Mononuclear cell (primary cell): Measurements from ENCODE around the gene PGBD5. TPM values are rescaled to one million over a fixed set of nuclear protein-coding genes. Genes with fewer than 3 reads are reported as not detected.

Source experiments
- H3K27me3 ChIP-seq: 2 replicates; pipeline ENCODE4 v1.6.0; 2011; ENCODE audit warnings: low read length, control low read depth; ENCODE audit not compliant: insufficient read depth
- H3K4me1 ChIP-seq: 2 replicates; pipeline ENCODE4 v1.5.1; 2011; ENCODE audit warnings: mild to moderate bottlenecking, low read length, control low read depth; ENCODE audit not compliant: insufficient read depth
- H3K4me3 ChIP-seq: 2 replicates; pipeline ENCODE4 v1.5.1; 2011; ENCODE audit warnings: mild to moderate bottlenecking, low read length, moderate library complexity
- H3K9me3 ChIP-seq: 2 replicates; pipeline ENCODE4 v1.5.1; 2011; ENCODE audit warnings: low read depth, mild to moderate bottlenecking, control low read depth, low read length
- total RNA-seq: library from RNA; depleted of rRNA; stranded (reverse); fragments of >200 nt; gene quantifications from one replicate; pipeline ENCODE4 v1.2.3, GENCODE V29; 2012

PGBD5 gene
- total RNA-seq, 1 donor = under 0.01 TPM

DNA sequence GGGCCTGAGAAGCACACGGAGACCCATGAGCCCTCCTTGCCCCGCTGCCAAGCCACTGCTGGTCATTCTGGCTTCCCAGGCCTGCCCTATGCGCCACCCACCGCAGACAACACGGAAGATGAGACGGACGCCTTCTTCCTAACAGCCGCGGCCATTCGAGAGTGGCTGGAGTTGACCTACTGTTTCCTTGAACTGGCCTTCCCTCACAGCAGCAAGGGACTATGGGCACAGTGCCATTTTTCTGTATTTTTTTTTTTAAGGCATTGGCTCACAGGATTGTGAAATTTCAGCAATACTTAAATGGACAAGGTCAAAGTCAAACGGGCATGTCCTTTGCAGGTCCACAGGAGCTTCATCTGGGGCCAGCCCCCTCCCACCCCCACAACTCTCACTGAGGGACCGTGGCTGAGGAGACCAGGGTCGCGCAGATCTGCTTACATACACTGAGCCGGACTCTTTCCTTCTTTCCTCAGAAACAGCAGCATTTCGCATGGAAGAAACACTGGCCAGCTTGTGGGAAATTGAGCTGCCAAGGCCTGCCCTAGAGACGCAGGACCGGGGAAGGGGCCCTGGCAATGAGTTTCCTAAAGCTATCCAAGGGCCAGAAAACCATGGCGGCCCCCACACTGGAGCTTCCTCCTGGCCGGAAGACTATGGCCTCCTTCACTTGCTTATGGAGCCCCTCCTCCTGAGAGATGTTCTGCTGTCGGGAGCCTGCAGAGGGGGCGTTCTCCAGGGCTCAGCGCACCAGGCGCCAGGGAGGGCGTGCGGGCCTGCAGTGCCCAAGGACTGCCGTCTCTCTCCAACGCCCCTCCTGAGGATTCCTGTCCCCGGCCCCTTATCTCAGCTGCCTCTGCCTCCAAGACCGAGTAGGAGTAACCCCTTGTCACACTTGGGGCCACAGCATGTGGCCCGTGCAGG is 98.9 kb downstream of the PGBD5 start:
- no peaks in the 10 kb centered on the region for H3K27me3 ChIP-seq
- no peak overlapping the region for H3K4me3 ChIP-seq
- no peaks in the 10 kb centered on the region for H3K4me1 ChIP-seq
- H3K9me3 ChIP-seq = no peaks in the 10 kb centered on the region

DNA sequence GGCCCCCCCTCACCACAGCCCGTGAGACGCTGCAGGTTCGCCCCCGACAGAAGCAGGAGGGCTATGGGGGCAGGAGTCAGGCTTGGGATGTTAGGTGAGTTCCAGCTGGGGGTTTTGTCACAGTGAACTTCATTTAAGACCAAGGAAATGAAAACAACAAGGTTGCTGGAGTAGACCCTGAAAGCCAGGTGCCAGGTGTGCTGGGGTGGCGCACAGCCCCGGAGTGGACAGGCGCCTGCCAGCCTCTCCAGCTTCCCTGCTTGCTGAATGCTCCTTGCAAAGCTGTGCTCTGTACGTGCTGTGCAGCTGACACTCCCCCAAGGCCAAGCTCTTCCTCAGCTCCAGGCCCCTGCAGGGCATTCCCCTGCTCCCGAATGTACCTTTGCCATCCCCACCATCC is 102.4 kb downstream of the PGBD5 start:
- H3K9me3 ChIP-seq = no peaks in the 10 kb centered on the region
- no peaks in the 10 kb centered on the region for H3K4me1 ChIP-seq
- no peaks in the 10 kb centered on the region for H3K27me3 ChIP-seq
- no peak overlapping the region for H3K4me3 ChIP-seq

DNA sequence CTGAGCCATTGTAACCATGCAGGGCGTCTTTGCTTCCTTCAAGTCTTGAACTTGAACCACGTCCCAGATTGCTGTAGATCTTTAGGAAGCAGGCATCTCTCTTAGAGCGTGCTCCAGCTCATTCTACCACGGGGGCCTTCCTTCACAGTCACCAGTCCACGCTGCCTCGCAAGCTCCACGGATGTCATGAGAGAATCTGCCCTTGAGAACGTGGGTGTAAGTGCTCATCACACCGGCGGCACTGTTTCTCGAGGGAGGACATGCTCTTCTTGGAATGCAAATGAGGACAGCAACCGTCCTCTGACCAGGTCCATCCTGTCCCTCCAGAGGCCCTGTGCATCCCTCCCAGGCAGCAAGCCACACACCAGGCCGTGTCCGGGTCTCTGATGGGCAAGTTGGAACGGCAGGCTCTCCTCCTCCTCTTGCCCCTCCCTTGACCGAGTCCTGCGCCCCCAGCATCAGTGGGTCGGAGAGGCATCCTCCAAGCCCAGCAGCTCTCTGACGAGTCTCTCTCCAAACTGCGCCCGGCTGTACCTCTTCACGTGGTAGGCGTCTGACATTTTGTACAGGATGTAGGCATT is 103.1 kb downstream of the PGBD5 start:
- Histone ChIP-seq H3K4me3 (no peak overlapping the region), H3K4me1 (no peaks in the 10 kb centered on the region), H3K27me3 (no peaks in the 10 kb centered on the region), H3K9me3 (no peaks in the 10 kb centered on the region)

DNA sequence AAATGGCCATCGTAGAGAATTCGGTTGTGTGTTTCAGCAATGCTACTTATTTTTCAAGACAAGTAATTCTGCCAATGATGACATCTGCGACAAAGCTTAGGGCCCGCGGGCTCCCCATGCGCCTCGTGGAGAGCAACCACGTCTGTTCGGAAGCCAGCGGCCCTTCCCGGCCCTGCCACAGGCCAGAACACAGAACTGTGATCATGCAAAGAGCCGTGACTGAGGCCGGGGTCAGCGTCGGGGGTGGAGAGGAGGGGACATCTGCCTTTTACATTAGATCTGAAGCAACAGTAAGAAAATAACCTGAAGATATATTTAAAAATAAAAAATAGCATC is 103.7 kb downstream of the PGBD5 start:
- H3K4me1 ChIP-seq = no peaks in the 10 kb centered on the region
- H3K9me3 ChIP-seq = no peaks in the 10 kb centered on the region
- H3K27me3 ChIP-seq = no peaks in the 10 kb centered on the region
- no peak overlapping the region for H3K4me3 ChIP-seq

DNA sequence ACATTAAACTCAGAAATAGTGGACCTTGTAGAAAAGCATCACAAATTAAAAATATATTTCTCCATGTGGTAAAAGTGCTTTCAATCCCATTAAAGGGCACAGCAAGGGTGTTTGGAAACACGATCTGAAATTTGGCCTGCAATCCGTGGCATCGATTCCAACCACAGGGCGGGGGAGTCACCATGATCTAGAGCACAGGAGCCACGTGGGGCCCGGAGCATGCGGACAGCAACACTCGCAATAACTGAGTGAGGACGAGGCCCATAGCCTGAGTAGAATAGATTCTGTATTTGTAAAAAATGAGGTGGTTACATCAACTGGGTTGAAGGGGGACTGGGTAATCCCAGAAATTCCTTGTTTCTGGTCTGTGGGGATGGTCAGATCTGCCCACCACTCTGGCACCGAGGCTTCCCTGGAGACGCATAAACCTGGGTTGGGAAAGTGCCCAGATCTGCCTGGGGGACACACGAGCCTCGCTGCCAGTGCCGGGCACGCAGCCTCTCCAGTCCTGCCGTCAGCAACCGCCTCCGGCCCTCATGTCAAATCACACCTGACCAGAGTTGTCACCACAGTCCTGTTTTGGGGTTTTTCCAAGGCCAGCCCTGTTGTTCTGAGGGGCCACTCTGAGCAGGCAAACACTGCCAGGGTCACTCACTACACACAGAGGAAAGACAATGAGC is 104.3 kb downstream of the PGBD5 start:
- H3K4me1 ChIP-seq = no peaks in the 10 kb centered on the region
- no peaks in the 10 kb centered on the region for H3K9me3 ChIP-seq
- H3K27me3 ChIP-seq = no peaks in the 10 kb centered on the region
- no peak overlapping the region for H3K4me3 ChIP-seq

DNA sequence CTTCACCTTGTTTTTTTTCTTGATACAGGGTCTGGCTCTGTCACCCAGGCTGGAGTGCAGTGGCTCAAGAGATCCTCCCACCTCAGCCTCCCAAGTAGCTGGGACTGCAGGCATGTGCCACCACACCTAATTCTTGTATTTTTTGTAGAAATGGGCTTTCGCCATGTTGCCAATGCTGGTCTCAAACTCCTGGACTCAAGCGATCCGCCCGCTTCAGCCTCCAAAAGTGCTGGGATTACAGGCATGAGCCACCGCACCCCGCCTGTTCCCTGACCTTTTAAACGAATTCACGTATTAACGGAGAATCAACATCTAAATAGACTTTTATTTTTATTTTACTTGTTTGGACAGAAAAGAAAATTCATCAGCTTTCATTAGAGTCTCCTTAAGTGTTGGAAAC is 104.8 kb downstream of the PGBD5 start:
- Histone ChIP-seq H3K9me3 (no peaks in the 10 kb centered on the region), H3K4me1 (no peaks in the 10 kb centered on the region), H3K27me3 (no peaks in the 10 kb centered on the region), H3K4me3 (no peak overlapping the region)

DNA sequence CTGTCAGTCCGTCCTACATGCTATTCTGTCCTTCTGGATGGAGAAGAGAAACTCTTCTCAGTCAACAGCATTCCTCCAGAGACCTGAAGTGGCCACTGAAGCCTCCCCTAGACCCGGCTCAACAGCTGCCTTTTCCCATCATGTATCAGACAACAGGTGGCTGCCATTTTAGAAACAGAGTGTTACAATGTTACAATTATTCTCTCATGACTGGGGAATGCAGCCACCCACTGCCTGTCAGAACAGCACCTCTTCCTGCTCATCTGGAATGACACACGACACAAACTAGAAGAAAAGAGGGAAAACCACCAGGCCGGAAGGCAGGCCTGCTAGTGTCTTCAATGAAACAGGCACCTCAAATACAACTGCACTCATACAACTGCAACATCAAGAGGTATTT is 105.3 kb downstream of the PGBD5 start:
- Histone ChIP-seq H3K4me3 (no peak overlapping the region), H3K4me1 (no peaks in the 10 kb centered on the region), H3K9me3 (no peaks in the 10 kb centered on the region), H3K27me3 (no peaks in the 10 kb centered on the region)

DNA sequence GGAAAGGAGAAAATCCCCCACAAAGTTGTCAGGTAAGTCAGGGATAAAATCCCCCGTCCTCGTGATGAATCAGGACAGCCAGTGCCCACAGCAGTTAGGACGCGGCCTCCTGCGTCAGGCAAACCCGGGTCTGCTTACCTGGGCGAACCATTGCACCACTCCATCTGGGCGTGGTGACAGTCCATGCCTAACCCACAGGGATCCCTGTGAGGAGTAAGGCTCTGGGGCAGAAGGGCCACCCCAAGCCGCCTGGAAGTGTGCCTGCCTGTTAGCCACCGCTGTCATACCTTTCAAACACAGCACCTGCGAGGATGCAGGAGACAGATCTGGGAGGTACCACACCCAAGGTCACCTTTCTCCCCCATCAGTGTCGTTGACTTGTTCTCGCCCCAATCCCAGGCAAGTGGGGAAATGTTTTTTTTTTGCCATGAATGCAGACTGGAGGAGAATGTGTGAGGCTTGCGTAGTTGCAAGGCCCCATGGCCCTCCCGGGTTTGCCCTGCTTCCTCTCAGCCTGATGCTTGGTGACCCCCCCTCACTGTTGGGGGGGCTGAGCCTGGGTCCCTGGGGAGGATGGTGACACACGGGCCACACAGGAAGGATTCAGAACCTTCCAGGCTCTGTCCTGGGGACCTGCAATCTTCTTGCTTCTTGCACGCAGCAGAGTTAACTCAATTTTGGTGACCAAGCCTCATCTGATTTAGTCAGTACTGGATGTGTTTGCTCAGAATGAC is 107.0 kb downstream of the PGBD5 start:
- H3K4me1 ChIP-seq = no peaks in the 10 kb centered on the region
- H3K9me3 ChIP-seq = no peaks in the 10 kb centered on the region
- no peak overlapping the region for H3K4me3 ChIP-seq
- H3K27me3 ChIP-seq = no peaks in the 10 kb centered on the region

DNA sequence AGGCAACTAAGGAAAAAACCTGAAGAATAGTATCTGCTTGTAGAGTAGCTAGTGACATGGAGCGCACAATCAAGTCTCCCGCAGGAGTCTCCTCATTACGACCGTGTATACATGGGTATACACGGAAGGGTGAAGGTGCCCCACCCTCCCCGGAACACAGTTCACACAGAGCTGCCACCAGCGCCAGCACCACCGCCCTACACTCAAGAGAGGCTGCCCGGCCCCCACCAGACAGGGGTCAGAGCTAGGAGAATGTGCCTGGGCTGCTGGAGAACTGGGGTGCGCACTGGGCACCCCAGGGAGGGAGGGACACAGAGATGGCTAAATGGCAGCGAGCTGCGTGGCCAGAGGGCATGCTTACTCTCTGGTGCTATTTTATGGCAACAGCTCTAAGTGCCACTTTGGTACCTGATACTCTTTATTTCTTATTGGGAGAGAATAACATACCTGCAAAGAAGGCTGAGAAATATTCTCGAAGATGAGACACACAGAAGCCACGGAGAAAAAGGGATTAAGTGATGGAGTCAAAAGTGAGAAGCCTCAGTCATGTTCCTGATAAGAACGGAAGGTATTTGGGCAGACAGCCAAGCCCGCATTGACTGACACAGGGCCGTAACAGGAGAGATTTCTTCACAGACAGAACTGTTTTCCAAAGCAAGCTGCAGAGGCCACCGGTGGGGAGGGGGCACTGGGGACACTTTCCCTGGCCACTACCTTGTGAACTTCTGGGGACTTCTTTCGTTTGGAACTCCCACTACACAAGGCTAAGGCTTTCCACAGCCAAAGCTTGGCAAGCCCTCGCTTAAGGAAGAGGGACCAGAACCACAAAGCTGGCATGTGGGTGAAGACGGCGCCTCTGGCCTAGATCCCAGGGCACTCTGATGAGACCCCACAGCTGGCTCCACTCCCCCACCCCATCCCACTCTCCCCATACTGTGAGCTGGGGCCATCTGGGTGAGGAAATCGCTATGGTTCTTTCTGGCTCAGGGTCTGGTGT is 108.0 kb downstream of the PGBD5 start:
- no peaks in the 10 kb centered on the region for H3K27me3 ChIP-seq
- no peaks in the 10 kb centered on the region for H3K9me3 ChIP-seq
- no peaks in the 10 kb centered on the region for H3K4me1 ChIP-seq
- no peak overlapping the region for H3K4me3 ChIP-seq

DNA sequence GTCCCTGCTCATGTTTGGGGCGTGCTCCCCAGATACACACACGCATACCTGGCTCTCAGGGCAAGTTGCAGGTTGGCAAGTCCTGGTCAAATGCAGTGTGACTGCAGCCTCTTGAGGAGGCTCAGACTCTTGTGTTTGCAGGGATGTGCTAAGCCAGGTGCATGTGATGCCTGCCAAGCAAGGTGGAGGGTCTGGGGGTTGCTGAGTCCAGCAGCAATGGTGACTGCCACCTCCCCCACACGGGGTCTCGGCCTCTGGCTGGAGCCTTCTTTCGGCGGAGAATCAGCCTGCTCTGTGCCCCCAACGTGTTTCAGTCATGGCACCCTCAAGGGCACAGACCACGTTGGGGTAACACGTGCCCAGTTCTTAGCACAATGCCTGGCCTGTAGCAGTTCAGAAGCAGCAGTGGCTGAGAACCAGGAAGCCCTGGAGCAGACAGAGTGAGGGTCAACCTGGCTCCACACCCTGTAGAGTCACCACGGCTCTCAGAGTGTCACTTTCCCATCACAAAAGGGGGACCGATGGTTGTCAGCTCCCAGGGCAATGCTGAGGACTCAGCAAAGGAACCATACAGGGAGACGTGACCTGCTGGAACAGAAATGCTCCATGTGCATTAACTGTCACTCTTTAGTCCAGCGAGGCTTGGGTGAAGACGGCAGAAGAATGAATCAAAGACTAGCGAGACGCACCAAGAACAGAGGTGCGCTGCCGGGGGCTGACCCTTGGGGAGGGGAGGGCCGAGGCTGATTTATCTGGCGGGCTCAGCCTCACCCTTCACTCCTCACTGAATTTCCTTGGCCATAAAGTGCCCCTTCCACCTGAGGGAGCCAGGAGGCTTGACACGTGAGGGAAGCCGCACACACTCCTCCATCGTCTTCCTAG is 109.0 kb downstream of the PGBD5 start:
- Histone ChIP-seq H3K9me3 (no peaks in the 10 kb centered on the region), H3K4me3 (no peak overlapping the region), H3K4me1 (no peaks in the 10 kb centered on the region), H3K27me3 (no peaks in the 10 kb centered on the region)

DNA sequence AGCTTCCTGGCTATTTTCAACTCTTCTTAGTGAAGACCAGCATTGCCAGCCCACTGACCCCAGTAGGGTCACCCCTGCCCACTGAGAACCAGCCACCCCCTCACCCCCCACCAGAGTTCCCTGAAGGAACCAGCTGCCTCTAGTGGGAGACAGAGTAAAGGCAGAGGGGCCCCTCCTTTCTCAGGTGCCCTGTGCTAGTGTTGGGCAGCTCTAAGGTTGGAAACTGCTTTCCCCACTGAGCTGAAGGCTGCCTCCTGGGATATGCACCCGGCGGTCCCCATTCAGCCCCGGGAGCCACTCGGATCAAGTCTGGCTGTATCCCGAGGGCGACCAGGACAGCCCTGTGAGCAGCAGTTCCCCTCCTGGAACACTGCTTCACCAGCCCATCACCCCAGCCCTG is 111.0 kb downstream of the PGBD5 start:
- H3K4me1 ChIP-seq = peaks cover 4% of the 10 kb centered on the region
- no peak overlapping the region for H3K4me3 ChIP-seq
- no peaks in the 10 kb centered on the region for H3K27me3 ChIP-seq
- H3K9me3 ChIP-seq = no peaks in the 10 kb centered on the region

DNA sequence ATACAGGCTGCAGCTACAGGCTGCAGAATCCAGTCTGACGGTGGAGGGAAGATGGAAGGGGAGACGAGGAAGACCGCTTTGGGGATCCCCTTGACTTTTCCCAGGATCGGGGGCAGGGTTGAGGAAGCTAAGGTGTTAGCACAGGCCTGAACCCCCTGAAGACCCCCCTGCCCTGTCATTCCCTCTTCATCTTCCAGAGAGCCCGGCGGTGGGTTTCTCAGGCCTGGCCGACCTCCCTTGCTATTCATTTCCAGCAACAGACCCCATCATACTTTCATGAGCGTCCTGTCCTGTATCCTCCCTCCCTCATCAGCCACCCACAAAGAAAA is 112.0 kb downstream of the PGBD5 start:
- no peaks in the 10 kb centered on the region for H3K27me3 ChIP-seq
- peaks cover 4% of the 10 kb centered on the region for H3K4me1 ChIP-seq
- H3K4me3 ChIP-seq = no peak overlapping the region
- no peaks in the 10 kb centered on the region for H3K9me3 ChIP-seq

DNA sequence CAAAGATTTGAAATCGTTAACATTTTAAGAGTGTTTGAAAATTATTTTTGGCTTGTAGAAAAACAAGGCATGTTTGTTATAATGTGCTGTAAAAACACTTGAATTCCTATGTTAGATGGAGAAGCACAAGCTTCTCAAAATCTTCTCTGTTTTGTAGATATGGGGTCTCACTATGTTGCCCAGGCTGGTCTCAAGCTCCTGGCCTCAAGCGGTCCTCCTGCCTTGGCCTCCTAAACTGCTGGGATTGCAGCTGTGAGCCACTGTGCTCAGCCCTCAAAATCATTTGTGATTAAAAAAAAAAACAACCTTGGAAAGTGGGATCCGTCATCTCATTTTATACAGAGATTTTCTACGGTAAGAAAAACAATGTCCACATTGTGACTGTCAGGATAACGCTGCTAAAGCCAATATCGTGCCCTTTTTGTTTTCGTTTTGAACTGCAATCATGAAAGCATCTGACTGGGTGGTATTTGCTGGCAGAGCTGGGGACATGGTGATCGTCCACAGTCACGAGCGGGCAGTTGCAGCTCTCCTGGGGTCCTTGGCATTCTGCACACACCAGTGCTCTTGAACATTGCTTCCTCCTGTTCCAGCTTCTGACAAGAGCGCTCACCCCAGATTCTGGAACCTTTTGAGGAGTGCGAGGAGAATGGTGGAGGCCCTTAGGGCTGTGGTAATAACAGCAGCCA is 112.5 kb downstream of the PGBD5 start:
- Histone ChIP-seq H3K4me1 (peaks cover 4% of the 10 kb centered on the region), H3K27me3 (no peaks in the 10 kb centered on the region), H3K9me3 (no peaks in the 10 kb centered on the region), H3K4me3 (no peak overlapping the region)
